ENCODE data around the gene HS3ST1. TPM values are rescaled to one million over a fixed set of nuclear protein-coding genes. Genes with fewer than 3 reads are reported as not detected.

Gene HS3ST1
- total RNA-seq, 1 experiment from 2014 or later = 80.8 TPM

GRCh38 chr4:11416071-11416766, 12.5 kb downstream of the HS3ST1 start:
- no peaks in the 10 kb centered on the region for H3K9me3 Mint-ChIP-seq (ENCODE audit: low read depth, unreplicated experiment)
- DNase-seq = no peak
- H3K27me3 Mint-ChIP-seq (ENCODE audit: unreplicated experiment) = no peaks in the 10 kb centered on the region
- H3K27ac Mint-ChIP-seq (ENCODE audit: unreplicated experiment) = peak overlapping the region; percentile 74
- intact Hi-C loops (cut with micrococcal nuclease; ENCODE audit: unreplicated experiment) = loop anchor here (5.0 kb wide), 1 partner anchor 834 kb away; no protein-coding TSS in a partner anchor
- no peak for TF ChIP-seq CTCF (IDR thresholded peaks at IDR 0.05; ENCODE audit: unreplicated experiment)
- H3K4me3 Mint-ChIP-seq (ENCODE audit: low read depth, unreplicated experiment) = peak overlapping the region; percentile 65
- peaks cover 94% of the 10 kb centered on the region for H3K36me3 Mint-ChIP-seq (ENCODE audit: insufficient read depth, unreplicated experiment)
- H3K4me1 Mint-ChIP-seq (ENCODE audit: low read depth, unreplicated experiment) = peaks cover 87% of the 10 kb centered on the region
- CTCF ChIA-PET = no interaction called here
- no TSS peak for BruUV-seq (replicated peaks)

GRCh38 chr4:11415409-11416070, 13.2 kb downstream of the HS3ST1 start:
- BruUV-seq (replicated peaks) = no TSS peak
- no peak for TF ChIP-seq CTCF (IDR thresholded peaks at IDR 0.05; ENCODE audit: unreplicated experiment)
- CTCF ChIA-PET = interaction anchor here (0.5 kb wide), 1 partner anchor 9 kb away, joined by 3 read pairs; no protein-coding TSS in a partner anchor
- Mint-ChIP-seq H3K27ac (ENCODE audit: unreplicated experiment) (peak overlapping the region; percentile 74), H3K4me3 (ENCODE audit: low read depth, unreplicated experiment) (peak overlapping the region; percentile 65), H3K9me3 (ENCODE audit: low read depth, unreplicated experiment) (no peaks in the 10 kb centered on the region), H3K4me1 (ENCODE audit: low read depth, unreplicated experiment) (peaks cover 85% of the 10 kb centered on the region), H3K27me3 (ENCODE audit: unreplicated experiment) (no peaks in the 10 kb centered on the region), H3K36me3 (ENCODE audit: insufficient read depth, unreplicated experiment) (peaks cover 93% of the 10 kb centered on the region)
- intact Hi-C loops (cut with micrococcal nuclease; ENCODE audit: unreplicated experiment) = loop anchor here (5.0 kb wide), 1 partner anchor 833 kb away; no protein-coding TSS in a partner anchor
- no peak for DNase-seq

GRCh38 chr4:11412211-11412610, 16.5 kb downstream of the HS3ST1 start:
- peaks cover 79% of the 10 kb centered on the region for H3K4me1 Mint-ChIP-seq (ENCODE audit: low read depth, unreplicated experiment)
- CTCF ChIA-PET = no interaction called here
- peak overlapping the region; percentile 39 for H3K27ac Mint-ChIP-seq (ENCODE audit: unreplicated experiment)
- peaks cover 94% of the 10 kb centered on the region for H3K36me3 Mint-ChIP-seq (ENCODE audit: insufficient read depth, unreplicated experiment)
- no peaks in the 10 kb centered on the region for H3K27me3 Mint-ChIP-seq (ENCODE audit: unreplicated experiment)
- no peaks in the 10 kb centered on the region for H3K9me3 Mint-ChIP-seq (ENCODE audit: low read depth, unreplicated experiment)
- no peak for DNase-seq
- intact Hi-C loops (cut with micrococcal nuclease; ENCODE audit: unreplicated experiment) = no loop called here
- H3K4me3 Mint-ChIP-seq (ENCODE audit: low read depth, unreplicated experiment) = peak overlapping the region; percentile 24
- no peak for TF ChIP-seq CTCF (IDR thresholded peaks at IDR 0.05; ENCODE audit: unreplicated experiment)
- BruUV-seq (replicated peaks) = TSS peak; percentile 0

- H3K36me3 Mint-ChIP-seq (ENCODE audit: insufficient read depth, unreplicated experiment) = peaks cover 94% of the 10 kb centered on the region
- H3K4me1 Mint-ChIP-seq (ENCODE audit: low read depth, unreplicated experiment) = peaks cover 60% of the 10 kb centered on the region
Measured at GRCh38 chr4:11409632-11410031, 19.1 kb downstream of the HS3ST1 start.

More at GRCh38 chr4:11409632-11410031, 19.1 kb downstream of the HS3ST1 start:
- H3K9me3 Mint-ChIP-seq (ENCODE audit: low read depth, unreplicated experiment) = no peaks in the 10 kb centered on the region
- H3K27me3 Mint-ChIP-seq (ENCODE audit: unreplicated experiment) = no peaks in the 10 kb centered on the region
- peak overlapping the region; percentile 45 for H3K4me3 Mint-ChIP-seq (ENCODE audit: low read depth, unreplicated experiment)
- CTCF ChIA-PET = interaction anchor here (0.6 kb wide), 1 partner anchor 226 kb away, joined by 4 read pairs; no protein-coding TSS in a partner anchor
- no peak for TF ChIP-seq CTCF (IDR thresholded peaks at IDR 0.05; ENCODE audit: unreplicated experiment)
- intact Hi-C loops (cut with micrococcal nuclease; ENCODE audit: unreplicated experiment) = loop anchor here (10.0 kb wide), 1 partner anchor 685 kb away; no protein-coding TSS in a partner anchor
- no peak for DNase-seq
- H3K27ac Mint-ChIP-seq (ENCODE audit: unreplicated experiment) = peak overlapping the region; percentile 83
- no TSS peak for BruUV-seq (replicated peaks)
